Fibroblast of skin of right biceps (primary cell): ENCODE measurements around the gene SLC38A10.
"Not testable (repeated sequence)": the region's sequence is repeated elsewhere in the genome, so short reads cannot be mapped to it uniquely, and the experiment has no call there.

Source experiments
- DNase-seq: peaks from one replicate; pipeline ENCODE4 v3.0.0-alpha.2; 2013

SLC38A10 gene

DNA sequence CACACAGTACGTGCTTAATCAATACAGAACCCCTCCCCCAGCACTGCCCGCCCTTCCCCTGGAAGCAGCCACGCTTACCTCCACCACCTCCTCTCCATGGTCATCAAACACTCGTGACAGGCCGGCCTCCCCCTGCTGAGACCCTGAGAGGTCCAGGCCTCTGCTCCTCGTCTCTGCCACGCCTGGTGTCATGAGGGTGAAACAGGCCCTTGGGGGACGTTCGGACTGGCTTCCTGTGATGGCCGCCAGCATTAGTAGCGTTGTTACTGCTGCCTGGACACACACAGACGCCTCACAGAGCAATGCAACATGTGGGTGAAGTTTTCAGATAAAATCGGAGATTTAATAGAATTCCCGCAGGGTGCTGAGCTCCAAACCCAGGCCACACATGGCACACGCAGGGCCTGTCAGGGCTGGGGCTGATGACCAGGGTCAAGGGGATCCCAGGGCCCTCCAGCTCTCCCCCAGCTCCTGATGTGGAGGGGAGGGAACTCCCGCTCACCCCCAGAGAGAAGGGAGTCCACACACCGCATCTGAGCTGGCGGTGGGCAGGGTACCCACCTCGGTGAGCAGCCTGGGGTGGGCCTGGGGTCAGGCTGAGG is 15.9 kb upstream of the SLC38A10 start:
- DNase-seq, result no peak

DNA sequence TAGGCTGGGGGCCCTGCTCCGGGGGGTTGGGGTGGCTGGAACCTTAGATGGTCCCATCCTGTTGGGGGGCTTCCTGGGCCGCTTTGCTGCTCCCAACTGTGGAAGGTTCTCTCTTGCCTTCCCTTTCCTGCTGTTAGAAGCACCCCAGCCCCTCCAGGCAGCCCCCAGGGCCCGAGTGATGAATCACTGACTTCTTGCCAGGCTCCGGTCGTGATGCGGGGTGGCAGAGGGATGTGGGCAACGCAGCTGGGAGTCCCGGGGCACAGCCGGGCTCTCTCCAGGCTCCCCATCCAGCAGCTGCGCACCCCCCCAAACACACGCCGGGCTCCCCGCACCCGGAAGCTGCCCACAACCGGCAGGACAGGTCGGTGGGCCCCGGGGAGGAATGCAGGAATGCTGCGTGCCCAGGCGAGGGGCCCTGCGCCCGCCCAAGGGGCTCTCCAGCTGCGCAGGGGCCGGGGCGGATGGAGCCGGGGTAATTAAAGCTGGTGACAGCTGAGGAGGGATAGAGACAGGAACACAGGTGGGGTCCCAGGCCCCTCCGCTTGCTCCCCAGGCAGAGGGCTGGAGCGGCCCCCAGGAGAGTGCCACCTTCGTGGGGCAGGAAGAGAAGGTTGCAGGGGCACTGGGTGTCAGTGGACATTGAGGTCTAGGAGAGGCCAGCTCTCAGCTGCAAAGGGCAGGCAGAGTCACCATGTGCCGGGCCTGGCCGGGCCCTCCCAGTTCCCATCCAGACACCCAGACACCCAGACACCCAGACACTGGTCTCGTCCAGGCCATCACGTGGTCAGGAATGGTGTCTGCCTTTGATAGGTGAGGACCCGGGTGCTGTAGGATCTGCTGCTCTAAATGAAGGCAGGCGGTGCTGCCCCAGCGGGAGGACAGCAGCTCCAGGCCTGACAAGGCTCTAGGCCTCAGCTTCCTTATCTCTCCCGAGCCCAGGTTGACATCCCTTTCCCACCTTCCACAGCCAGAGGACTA is 15.0 kb upstream of the SLC38A10 start:
- DNase-seq, result no peak

DNA sequence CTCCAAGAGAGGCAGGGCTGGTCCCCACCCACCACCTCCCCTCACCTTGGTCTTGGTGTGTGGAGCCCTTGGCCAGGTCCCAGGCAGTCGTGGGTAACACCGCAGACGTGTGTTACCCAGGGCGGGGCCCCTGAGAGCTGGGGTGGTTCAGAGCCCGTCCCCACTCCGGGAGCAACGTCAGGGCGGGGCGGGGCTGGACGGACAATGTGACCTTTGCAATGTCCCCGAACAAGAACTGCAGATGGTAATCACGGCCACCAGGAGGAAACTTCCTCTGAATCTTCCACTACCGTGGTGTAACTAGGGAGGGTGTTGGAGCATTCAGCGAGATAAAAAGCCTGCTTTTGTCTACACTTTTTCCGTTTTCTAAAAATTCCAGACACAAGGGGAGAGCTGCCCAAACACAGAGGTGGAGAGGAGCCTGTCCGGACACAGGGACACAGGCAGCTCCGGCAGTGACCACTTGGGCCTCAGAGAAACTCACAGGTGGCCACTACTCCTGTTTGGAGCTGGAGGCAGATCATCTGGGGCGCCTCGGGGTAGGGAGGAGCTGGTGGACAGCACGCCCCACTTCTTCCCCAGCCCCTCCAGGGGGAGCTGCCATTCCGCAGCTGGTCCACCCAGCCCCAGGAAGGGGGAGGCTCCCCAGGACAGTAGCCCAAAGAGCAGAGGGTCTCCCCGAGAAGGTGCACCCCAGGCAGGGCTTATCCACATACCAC is 14.2 kb upstream of the SLC38A10 start:
- peak; percentile 38 for DNase-seq

DNA sequence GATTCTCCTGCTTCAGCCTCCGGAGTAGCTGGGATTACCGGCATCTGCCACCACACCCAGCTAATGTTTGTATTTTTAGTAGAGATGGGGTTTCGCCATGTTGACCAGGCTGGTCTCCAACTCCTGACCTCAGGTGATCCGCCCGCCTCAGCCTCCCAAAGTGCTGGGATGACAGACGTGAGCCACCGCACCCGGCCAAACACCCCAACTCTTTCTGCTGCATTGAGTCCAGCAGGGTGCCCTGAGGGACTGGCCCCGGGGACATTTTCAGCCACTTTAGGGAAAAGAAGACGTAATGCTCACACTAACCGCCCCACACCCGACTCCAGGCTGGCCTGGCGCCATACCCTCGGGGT is 13.7 kb upstream of the SLC38A10 start:
- not testable (repeated sequence) for DNase-seq

DNA sequence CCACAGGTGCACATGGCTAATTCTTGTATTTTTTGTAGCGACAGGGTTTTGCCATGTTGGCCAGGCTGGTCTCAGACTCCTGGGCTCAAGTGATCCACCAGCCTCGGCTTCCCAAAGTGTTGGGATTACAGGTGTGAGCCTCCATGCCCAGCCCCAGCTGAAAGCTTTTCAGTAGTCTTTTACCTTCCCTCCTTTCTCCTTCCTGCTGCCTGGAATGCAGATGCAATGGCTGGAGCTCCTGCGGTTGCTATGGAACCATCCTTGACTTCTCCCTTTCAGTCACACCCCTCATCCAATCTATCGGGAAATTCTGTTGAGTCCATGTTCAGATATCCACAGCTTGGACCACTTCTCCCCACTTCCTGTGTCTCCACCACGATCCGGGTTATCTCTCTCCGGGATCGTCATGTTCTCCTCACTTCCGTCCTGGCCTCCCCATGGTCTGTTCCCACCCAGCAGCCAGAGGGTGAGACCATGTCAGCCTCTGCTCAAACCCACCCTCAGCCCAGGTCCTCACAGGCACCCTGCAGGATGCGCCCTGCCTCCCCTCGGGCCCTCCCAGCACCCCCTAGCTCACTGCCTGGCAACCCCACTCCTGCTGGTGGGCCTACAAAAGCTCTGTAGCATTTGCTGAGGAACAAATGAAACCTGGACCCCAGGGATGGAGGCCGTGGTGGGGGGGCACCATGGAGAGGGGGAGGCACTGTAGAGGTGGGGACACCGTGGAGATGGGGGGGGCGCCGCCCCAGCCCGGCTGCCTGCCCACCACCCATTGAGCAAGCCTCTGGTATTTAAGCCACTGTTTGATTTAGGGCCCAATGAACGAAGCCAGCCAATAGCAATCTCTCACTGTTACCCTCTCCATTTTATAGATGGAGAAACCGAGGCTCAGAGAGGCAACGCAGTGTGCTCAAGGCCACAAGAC is 12.8 kb upstream of the SLC38A10 start:
- DNase-seq, result no peak

DNA sequence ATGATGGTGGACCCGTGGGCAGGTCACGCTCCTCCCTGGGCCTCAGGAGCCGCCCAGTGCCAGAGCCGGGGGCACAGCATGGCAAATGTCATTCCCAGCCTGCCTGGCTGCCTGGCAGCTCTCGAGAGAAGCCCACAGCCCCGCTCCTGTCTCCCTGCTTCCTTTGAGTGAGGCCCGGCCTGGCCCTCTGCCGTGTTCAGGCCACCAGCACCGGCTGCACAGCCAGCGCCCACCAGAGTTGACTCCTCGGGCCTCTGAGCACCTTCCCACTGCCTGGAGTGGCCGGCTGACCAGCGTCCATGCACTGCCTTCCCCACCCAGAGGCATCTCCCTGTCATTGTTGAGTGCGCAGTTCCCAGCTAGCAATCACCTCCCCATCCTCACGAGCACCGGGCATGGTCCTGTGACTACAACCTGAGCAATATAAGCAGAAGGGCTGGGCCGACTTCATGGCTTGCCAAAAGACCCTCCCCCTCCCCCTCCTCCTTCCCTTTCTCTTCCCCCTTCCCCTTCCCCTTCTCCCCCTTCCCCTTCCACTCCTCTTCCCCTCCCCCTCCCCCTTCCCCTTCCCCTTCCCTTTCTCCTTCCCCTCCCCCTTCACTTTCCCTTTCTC is 11.9 kb upstream of the SLC38A10 start:
- DNase-seq, result no peak

DNA sequence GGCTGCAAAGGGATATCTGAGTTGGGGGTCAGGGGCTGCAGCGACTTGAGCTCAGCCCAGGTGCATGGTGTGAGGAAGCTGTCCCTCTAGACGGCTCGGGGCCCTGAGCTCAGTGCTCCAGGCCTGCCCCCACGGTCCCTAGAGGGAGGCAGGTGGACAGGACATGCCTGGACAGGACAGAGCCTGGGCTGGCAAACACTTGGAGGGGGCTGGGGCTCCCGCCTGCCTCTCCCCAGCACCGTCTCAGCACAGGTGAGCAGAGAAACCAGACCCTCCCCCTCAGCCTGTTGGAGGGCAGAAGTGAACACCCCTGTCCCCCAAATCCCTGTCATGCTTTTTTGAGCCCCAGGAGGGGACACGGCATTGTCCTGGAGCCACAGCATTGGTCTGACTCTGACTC is 11.4 kb upstream of the SLC38A10 start:
- DNase-seq, result no peak

DNA sequence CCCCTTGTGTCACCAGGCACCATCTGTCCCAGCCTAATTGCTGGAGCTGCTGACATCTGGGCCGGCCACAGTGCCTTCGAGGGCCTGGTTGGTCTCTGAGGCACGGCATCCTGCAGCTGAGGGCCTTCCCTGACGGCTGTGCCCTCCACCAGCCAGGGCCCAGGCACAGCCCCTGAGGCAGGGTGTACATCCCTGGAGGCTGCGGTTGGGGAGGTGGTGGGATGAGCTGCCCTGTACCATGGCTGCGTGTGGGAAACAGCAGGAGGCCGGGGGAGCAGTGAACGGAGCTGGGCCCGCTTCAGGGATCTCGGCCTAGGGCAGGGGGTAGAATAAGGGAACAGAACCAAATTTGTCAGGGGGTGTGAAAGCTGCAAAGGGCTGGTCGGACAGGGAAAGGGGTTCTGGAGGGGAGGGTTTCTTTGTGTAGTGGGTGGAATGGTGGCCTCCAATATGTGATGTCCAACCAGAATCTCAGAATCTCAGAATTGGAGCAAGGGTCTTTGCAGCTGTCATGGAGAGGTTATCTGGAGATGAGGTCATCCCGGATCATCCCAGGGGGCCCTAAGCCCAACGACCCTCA is 10.0 kb upstream of the SLC38A10 start:
- DNase-seq, result no peak

DNA sequence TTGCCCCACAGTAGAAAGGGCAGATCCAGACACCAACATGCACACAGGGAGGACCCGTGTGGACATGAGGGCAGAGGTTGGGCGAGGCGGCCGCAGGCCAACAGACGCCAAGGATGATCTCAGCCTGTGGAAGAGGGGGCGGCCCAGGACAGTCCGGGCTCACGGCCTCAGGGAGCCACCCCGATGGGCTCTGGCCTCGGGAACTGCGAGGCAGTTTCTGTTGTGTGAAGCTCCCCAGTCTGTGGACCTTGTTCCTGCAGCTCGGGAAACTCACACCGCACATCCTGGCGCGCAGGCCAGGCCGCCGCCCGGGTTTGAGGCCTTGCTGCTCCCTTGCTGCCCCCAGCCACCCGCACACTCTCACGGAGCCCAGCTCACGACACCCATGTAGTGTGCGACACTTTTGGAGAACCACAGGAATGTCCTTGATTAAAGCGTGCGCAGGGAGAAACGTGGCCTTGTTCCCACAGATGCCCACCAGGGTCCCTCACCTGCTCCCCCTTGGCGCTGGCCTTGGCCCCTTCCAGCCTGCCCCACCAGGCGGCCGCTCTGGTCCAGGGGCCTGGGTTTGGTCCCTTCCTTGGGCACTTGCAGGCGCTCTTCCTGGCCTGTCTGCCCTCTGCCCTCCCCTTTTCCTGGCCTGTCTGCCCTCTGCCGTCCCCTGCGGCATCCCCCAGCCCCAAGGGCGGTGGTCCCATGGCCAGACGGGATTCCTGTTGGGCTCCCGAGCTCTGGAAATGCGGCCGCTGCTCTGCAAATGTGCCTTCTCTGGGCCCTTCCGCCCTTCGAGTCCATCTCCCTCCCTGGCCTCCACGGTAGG is 9.3 kb upstream of the SLC38A10 start:
- DNase-seq, result no peak

DNA sequence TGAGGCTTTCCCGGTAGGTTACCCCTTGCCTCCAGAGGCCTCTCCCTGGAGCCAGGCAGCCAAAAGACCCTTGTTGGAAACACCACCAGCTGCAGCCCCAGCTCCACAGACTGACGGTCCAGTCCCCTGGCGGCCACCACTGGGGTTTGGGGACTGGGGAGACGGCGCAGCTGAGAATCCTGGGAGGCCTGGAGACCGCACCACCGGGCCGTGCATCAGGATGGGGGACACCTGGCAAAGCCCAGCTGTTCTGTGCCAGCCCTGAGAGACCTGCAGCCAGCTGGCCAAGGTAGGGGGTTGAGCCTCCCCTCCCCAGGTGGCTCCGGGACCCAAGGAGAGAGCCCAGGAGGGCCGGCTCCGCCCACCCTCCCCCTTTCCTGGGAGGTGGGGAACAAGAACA is 8.3 kb upstream of the SLC38A10 start:
- no peak for DNase-seq

DNA sequence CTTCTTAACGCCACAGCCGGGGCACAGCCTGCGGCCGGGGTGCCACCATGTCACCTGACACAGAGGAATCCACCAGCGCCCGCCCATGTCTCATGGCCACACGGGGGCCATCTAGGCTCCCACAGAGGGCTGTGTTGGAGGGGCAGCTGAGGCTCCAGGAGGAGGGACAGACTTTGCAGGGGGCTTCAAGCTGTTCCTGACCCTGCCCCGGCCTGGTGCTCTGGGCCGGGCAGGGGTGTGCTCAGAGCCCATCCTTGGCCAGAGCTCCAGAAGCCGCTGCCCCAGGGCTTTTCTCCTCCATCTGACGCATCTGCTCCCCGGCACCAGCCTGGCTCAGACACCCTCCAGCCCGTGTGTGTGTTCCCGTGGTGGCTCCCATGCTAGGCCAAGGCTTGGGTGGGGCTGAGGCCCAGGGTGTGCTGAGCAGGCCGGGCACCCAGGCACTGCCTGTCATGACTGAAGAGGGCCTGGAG is 7.8 kb upstream of the SLC38A10 start:
- no peak for DNase-seq

DNA sequence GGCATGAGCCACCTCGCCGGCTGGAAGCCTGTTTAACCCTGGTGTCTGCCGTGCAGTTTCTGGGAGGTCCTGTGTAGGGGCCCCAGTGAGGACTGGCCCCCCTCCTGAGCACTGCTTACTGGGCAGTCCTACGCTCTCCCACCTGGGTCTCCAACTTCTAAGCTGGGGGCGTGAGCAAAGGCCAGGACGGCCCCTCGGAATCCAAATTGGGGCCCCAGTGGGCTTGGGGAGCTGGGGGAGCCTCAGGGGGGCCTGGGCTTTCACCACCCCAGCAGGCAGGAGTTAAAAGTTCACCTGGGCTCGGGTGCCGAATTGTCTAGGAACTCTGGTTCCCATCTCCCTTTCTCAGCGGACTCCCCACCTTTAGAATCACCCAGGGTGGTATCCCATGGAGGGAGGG is 7.2 kb upstream of the SLC38A10 start:
- no peak for DNase-seq

DNA sequence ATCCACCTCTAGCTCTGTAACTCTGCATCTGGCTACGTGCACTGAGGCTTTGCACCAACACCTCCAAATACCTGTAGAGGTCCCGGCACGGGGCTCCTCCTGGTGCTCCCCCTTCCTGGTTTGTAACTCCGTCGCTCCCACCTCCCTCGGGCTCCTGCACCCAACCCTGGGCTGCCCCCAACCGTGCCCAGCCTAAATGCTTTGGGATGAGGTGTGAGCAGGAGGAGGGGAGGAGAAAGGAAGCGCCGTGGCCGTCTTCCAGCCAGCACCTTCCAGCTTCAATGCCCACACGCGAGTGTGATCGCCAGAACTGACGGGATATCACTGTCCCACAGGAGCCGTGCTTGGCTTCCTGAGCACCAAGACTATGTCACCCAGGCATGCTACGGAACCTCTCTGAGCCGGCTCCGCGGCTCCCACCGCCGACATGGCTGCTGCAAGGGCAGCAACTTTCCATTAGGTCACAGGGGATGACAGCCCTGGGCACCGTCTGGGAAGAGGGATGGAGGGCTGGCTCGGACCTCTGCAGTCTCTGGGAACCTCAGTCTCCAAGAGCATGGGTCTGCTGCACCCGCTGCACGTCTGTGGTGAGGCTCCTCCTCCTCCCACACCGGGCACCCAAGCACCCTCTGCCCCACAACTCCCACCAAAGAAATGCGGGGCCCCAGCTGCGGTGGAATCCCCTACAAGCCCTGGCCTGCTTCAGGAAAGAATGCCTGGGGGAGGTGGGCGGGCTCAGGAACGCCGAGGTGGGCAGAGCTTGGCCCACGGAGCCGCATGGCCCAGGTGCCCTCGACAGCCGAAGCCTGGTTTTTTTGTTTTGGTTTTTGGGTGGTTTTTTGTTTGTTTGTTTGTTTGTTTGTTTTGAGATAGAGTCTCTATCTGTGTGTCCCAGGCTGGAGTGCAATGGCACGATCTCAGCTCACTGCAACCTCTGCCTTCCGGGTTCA is 6.4 kb upstream of the SLC38A10 start:
- DNase-seq, result no peak

DNA sequence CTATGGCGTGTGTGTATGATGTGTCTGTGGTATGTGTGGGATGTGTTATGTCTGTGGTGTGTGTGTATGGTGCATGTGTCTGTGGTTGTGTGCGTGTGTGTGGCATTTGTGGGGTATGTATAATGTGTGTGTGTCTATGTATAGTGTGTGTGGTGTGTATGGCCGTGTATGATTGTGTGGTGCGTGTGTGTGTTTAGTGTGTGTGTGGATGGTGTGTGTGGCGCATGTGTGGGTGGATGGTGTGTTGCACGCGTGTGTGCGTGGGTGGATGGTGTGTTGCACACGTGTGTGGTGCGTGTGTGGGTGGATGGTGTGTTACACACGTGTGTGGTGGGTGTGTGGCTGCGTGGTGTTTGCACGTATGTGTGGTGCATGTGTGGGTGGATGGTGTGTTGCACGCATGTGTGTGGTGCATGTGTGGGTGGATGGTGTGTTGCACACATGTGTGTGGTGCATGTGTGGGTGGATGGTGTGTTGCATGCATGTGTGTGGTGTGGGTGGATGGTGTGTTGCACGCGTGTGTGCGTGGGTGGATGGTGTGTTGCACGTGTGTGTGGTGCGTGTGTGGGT is 5.6 kb upstream of the SLC38A10 start:
- no peak for DNase-seq

DNA sequence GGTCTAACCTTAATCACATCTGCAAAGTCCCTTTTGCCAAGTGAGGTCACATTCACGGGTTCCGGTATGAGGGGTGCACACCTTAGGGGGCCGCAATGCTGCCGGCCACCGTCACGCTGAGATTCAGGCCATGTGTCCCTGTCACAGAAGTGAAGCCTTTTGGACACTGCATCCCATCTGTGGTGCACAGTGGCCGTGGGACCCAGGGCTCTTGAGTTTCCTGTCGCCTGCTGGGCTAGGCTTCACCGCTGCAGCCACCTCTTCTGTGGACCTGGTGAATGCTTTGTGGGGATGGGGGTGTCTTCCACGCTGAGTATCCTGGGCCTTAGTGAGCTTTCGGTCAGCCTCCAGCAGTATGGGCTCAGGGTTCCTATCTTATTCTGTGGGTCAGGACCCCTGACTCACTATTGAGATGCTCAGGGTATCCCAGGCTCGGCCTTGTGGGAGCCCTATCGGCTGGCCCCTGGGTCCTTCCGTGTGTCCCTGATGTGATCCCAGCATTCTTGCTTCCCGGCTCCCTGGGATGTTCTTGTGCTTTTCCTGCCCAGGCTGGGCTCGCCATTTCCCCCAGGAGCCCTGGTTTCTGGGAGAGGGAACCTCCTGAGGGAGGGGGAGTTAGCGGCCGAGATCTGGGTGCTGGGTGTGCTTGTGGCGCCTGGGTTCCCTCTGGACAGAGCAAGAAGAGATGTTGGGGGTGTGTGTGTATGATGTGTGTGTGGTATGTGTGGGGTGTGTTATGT is 4.9 kb upstream of the SLC38A10 start:
- DNase-seq, result no peak

DNA sequence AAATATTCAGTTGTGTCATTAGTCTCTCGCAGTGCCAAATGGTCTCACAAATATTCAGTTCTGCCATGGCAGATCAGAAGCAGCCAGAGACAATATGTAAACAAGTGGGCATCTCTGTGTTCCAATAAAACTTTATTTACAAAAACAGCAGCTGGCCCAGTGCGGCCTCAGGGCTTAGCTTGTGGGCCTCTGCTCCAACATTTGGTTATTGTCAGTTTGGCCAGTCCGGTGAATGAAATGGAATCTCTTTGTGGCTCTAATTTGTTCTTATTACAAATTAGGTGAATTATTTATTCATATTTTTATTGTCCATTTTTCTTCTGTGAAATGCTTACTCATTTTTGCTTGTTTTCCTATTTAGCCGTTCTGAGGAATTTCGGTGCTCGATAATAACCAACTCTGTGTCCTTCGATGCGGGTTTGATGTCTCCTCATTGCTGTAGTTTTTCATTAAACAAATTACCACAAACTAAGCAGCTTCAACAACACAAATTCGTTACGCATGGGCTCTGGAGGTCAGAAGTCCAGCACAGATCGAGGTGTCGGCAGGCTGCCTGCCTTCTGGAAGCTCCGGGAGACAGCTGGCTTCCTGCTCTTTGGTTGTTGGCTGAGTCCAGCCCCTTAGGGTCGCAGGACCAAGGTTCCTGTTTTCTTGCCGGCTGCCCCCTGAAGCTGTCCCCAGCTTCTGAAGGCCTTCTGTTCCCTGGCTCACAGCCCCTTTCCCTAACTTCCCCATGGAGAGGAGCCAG is 4.1 kb upstream of the SLC38A10 start:
- DNase-seq, result no peak

DNA sequence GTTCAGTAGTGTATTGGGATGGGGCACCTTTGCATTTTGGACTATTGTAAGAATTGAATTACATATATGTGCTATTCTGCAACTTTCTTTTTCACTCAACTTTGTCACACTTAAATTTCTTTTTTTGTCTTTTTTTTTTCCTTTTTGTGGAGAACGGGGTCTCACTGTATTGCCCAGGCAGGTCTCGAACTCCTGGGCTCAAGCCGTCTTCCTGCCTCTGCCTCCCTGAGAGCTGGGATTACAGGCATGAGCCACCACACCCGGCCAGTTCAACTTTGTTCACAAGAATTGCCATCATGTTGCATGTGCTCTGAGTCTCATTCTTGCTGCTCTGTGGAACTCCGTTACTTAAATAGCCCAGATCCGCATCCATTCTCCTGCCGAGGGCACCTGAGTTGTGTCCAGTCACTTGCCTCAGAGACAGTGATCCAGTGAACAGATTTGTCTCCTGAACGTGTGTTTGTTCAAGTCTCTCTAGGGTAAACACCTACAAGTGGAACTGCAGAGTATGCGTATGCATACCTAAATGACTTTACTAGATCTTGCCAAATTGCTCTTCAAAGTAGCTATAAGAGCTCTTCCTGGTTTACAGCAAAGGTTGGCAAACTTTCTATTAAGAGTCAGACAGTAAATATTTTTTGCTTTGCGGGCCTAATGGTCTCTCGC is 3.4 kb upstream of the SLC38A10 start:
- no peak for DNase-seq
